ENCODE measurements around the gene ZGPAT. TPM values are rescaled to one million over a fixed set of nuclear protein-coding genes. Genes with fewer than 3 reads are reported as not detected.
"Not testable (repeated sequence)": the region's sequence is repeated elsewhere in the genome, so short reads cannot be mapped to it uniquely, and the experiment has no call there.

The ZGPAT gene
- total RNA-seq: 34.5 and 36.7 TPM in 2 replicates

- intact Hi-C loops (cut with micrococcal nuclease): loop anchor here (1.0 to 2.0 kb wide), 9 partner anchors 23 to 356 kb away; partner anchors contain the start of genes PTK6, RTEL1, TCEA2 and TPD52L2
- Mint-ChIP-seq H3K27ac (peak within 1 kb of the TSS; percentile 86), H3K4me1 (ENCODE audit: low read depth) (peaks cover 31% of the 10 kb centered on the region), H3K36me3 (ENCODE audit: low read depth) (peaks cover 39% of the 10 kb centered on the region), H3K27me3 (ENCODE audit: insufficient read depth) (no peaks in the 10 kb centered on the region), H3K9me3 (no peaks in the 10 kb centered on the region), H3K4me3 (peak within 1 kb of the TSS; percentile 94)
- peak; percentile 88 for DNase-seq (ENCODE audit: low spot score)
Measured at GRCh38 chr20:63707558-63708300, at the start of gene ZGPAT, which contains the start of gene ARFRP1. TSS of gene ZGPAT (plus strand) at chr20:63708039. CDS start at chr20:63708581, 542 bp downstream. TSS of gene ARFRP1 (minus strand) at chr20:63707976. CDS start at chr20:63707091, 885 bp downstream.

GRCh38 chr20:63658749-63659187 lies 49.1 kb upstream of the ZGPAT start:
- H3K27ac Mint-ChIP-seq: peak overlapping the region; percentile 95
- intact Hi-C loops (cut with micrococcal nuclease): loop anchor here (1.0 to 5.0 kb wide), 7 partner anchors 30 to 419 kb away; partner anchors contain the start of genes ARFRP1, RGS19, TPD52L2 and UCKL1
- peak overlapping the region; percentile 94 for H3K4me3 Mint-ChIP-seq
- peaks cover 7% of the 10 kb centered on the region for H3K27me3 Mint-ChIP-seq (ENCODE audit: insufficient read depth)
- DNase-seq (ENCODE audit: low spot score): no peak
- peaks cover 40% of the 10 kb centered on the region for H3K4me1 Mint-ChIP-seq (ENCODE audit: low read depth)
- no peaks in the 10 kb centered on the region for H3K9me3 Mint-ChIP-seq
- peaks cover 9% of the 10 kb centered on the region for H3K36me3 Mint-ChIP-seq (ENCODE audit: low read depth)

- H3K4me1 Mint-ChIP-seq (ENCODE audit: low read depth): peaks cover 35% of the 10 kb centered on the region
- peak overlapping the region; percentile 94 for H3K4me3 Mint-ChIP-seq
- H3K27ac Mint-ChIP-seq: no peak overlapping the region
- intact Hi-C loops (cut with micrococcal nuclease): loop anchor here (2.0 to 5.0 kb wide), 2 partner anchors 69 to 418 kb away; partner anchors contain the start of gene RGS19
- H3K27me3 Mint-ChIP-seq (ENCODE audit: insufficient read depth): peaks cover 7% of the 10 kb centered on the region
- no peaks in the 10 kb centered on the region for H3K9me3 Mint-ChIP-seq
- H3K36me3 Mint-ChIP-seq (ENCODE audit: low read depth): peaks cover 9% of the 10 kb centered on the region
- no peak for DNase-seq (ENCODE audit: low spot score)
Measured at GRCh38 chr20:63659370-63659769, 48.5 kb upstream of the ZGPAT start.

- intact Hi-C loops (cut with micrococcal nuclease); H3K9me3 Mint-ChIP-seq; H3K27me3 Mint-ChIP-seq (ENCODE audit: insufficient read depth); H3K27ac Mint-ChIP-seq; DNase-seq (ENCODE audit: low spot score); H3K36me3 Mint-ChIP-seq (ENCODE audit: low read depth): not testable (repeated sequence)
- Mint-ChIP-seq H3K4me1 (ENCODE audit: low read depth) (peaks cover 31% of the 10 kb centered on the region), H3K4me3 (peak overlapping the region; percentile 50)
Measured at GRCh38 chr20:63660174-63660573, 47.7 kb upstream of the ZGPAT start.

- H3K4me3 Mint-ChIP-seq: peak overlapping the region; percentile 50
- H3K36me3 Mint-ChIP-seq (ENCODE audit: low read depth): peaks cover 9% of the 10 kb centered on the region
- H3K9me3 Mint-ChIP-seq: no peaks in the 10 kb centered on the region
- DNase-seq (ENCODE audit: low spot score): no peak
- H3K27me3 Mint-ChIP-seq (ENCODE audit: insufficient read depth): peaks cover 7% of the 10 kb centered on the region
- no peak overlapping the region for H3K27ac Mint-ChIP-seq
- peaks cover 31% of the 10 kb centered on the region for H3K4me1 Mint-ChIP-seq (ENCODE audit: low read depth)
- intact Hi-C loops (cut with micrococcal nuclease): no loop called here
Measured at GRCh38 chr20:63660622-63661021, 47.2 kb upstream of the ZGPAT start.

- Mint-ChIP-seq H3K27ac (no peak overlapping the region), H3K4me1 (ENCODE audit: low read depth) (peaks cover 31% of the 10 kb centered on the region), H3K4me3 (no peak overlapping the region), H3K9me3 (no peaks in the 10 kb centered on the region), H3K27me3 (ENCODE audit: insufficient read depth) (peaks cover 5% of the 10 kb centered on the region), H3K36me3 (ENCODE audit: low read depth) (peaks cover 9% of the 10 kb centered on the region)
- intact Hi-C loops (cut with micrococcal nuclease): no loop called here
- no peak for DNase-seq (ENCODE audit: low spot score)
Measured at GRCh38 chr20:63661108-63661507, 46.7 kb upstream of the ZGPAT start.

- no peak overlapping the region for H3K27ac Mint-ChIP-seq
- peaks cover 31% of the 10 kb centered on the region for H3K4me1 Mint-ChIP-seq (ENCODE audit: low read depth)
- no peak overlapping the region for H3K4me3 Mint-ChIP-seq
- H3K9me3 Mint-ChIP-seq: no peaks in the 10 kb centered on the region
- intact Hi-C loops (cut with micrococcal nuclease): no loop called here
- no peak for DNase-seq (ENCODE audit: low spot score)
- peaks cover 9% of the 10 kb centered on the region for H3K36me3 Mint-ChIP-seq (ENCODE audit: low read depth)
- peaks cover 4% of the 10 kb centered on the region for H3K27me3 Mint-ChIP-seq (ENCODE audit: insufficient read depth)
Measured at GRCh38 chr20:63661959-63662812, 45.7 kb upstream of the ZGPAT start.

- Mint-ChIP-seq H3K9me3 (no peaks in the 10 kb centered on the region), H3K27me3 (ENCODE audit: insufficient read depth) (peaks cover 4% of the 10 kb centered on the region), H3K4me1 (ENCODE audit: low read depth) (peaks cover 26% of the 10 kb centered on the region), H3K27ac (no peak overlapping the region), H3K4me3 (no peak overlapping the region), H3K36me3 (ENCODE audit: low read depth) (peaks cover 9% of the 10 kb centered on the region)
- no peak for DNase-seq (ENCODE audit: low spot score)
- intact Hi-C loops (cut with micrococcal nuclease): no loop called here
Measured at GRCh38 chr20:63662813-63663189, 45.0 kb upstream of the ZGPAT start.

GRCh38 chr20:63663332-63664066 lies 44.3 kb upstream of the ZGPAT start:
- Mint-ChIP-seq H3K27me3 (ENCODE audit: insufficient read depth) (no peaks in the 10 kb centered on the region), H3K4me1 (ENCODE audit: low read depth) (peaks cover 21% of the 10 kb centered on the region), H3K9me3 (no peaks in the 10 kb centered on the region), H3K4me3 (no peak overlapping the region), H3K36me3 (ENCODE audit: low read depth) (peaks cover 12% of the 10 kb centered on the region), H3K27ac (no peak overlapping the region)
- intact Hi-C loops (cut with micrococcal nuclease): no loop called here
- no peak for DNase-seq (ENCODE audit: low spot score)

- Mint-ChIP-seq H3K4me1 (ENCODE audit: low read depth) (peaks cover 13% of the 10 kb centered on the region), H3K9me3 (no peaks in the 10 kb centered on the region), H3K27me3 (ENCODE audit: insufficient read depth) (no peaks in the 10 kb centered on the region), H3K27ac (no peak overlapping the region), H3K4me3 (no peak overlapping the region), H3K36me3 (ENCODE audit: low read depth) (peaks cover 14% of the 10 kb centered on the region)
- no peak for DNase-seq (ENCODE audit: low spot score)
- intact Hi-C loops (cut with micrococcal nuclease): no loop called here
Measured at GRCh38 chr20:63664143-63664851, 43.5 kb upstream of the ZGPAT start.

GRCh38 chr20:63664861-63665594 lies 42.8 kb upstream of the ZGPAT start:
- intact Hi-C loops (cut with micrococcal nuclease): no loop called here
- Mint-ChIP-seq H3K27ac (no peak overlapping the region), H3K4me1 (ENCODE audit: low read depth) (peaks cover 6% of the 10 kb centered on the region), H3K27me3 (ENCODE audit: insufficient read depth) (no peaks in the 10 kb centered on the region), H3K36me3 (ENCODE audit: low read depth) (peaks cover 12% of the 10 kb centered on the region), H3K9me3 (no peaks in the 10 kb centered on the region), H3K4me3 (no peak overlapping the region)
- DNase-seq (ENCODE audit: low spot score): no peak

All from activated T-helper 1 cell treated with anti-CD3 and anti-CD28 coated beads, Interleukin-12 subunit alpha, Interleukin-12 subunit beta, Interleukin-2, Interleukin-4 antibody, amounts not matched to agents 30 ng/mL and 10 ng/mL and 1 ng/mL, durations not matched to agents 14 hours and 24 hours and 36 hours (primary cell).